OCI-LY7 (cell line): ENCODE results near the gene ELAVL2. TPM values are rescaled to one million over a fixed set of nuclear protein-coding genes. Genes with fewer than 3 reads are reported as not detected.

Experiments
- BruUV-seq: library from RNA; stranded (reverse); fragments of 400-500 nt; replicated peaks from 2 replicates; lab custom pipeline; 2021; lab: Mats Ljungman, UMichigan
- CTCF ChIA-PET: fragments of 300-600 bp; sonication (Branson Sonifier 250); formaldehyde crosslinking; loops from one replicate; lab custom pipeline; 2022; ENCODE audit warnings: antibody characterized with exemption; ENCODE audit not compliant: unreplicated experiment; lab: Charles Lee
- POLR2A ChIA-PET: fragments of 300-600 bp; sonication (Branson Sonifier 250); formaldehyde crosslinking; loops from one replicate; lab custom pipeline; 2022; ENCODE audit warnings: antibody characterized with exemption; lab: Charles Lee
- DNase-seq: peaks from one replicate; pipeline ENCODE4 v3.0.0-alpha.2; 2015; ENCODE audit warnings: low spot score
- H2AFZ ChIP-seq: fragments of 200-600 bp; sonication (generic), shearing (Covaris generic); 2 replicates; pipeline ENCODE4 v1.6.1; 2014; ENCODE audit warnings: mild to moderate bottlenecking, antibody characterized with exemption, low read length, moderate library complexity
- H3K27ac ChIP-seq: fragments of 200-600 bp; sonication (generic); 2 replicates; pipeline ENCODE4 v1.5.1; 2014; ENCODE audit warnings: mixed run types, low read depth, mild to moderate bottlenecking, moderate library complexity, low read length, inconsistent platforms; ENCODE audit not compliant: poor library complexity, severe bottlenecking
- H3K36me3 ChIP-seq: fragments of 200-600 bp; sonication (generic); 2 replicates; pipeline ENCODE4 v1.6.1; 2014; ENCODE audit warnings: mild to moderate bottlenecking, antibody characterized with exemption, low read length, moderate library complexity, mixed read lengths; ENCODE audit not compliant: insufficient read depth
- H3K4me1 ChIP-seq: fragments of 200-600 bp; sonication (generic); 2 replicates; pipeline ENCODE4 v1.5.1; 2014; ENCODE audit warnings: mild to moderate bottlenecking, low read length; ENCODE audit not compliant: insufficient read depth, poor library complexity, severe bottlenecking
- H3K4me2 ChIP-seq: fragments of 200-600 bp; sonication (generic); 2 replicates; pipeline ENCODE4 v1.6.1; 2014; ENCODE audit warnings: mild to moderate bottlenecking, low read length
- H3K4me3 ChIP-seq: fragments of 200-600 bp; sonication (generic); 2 replicates; pipeline ENCODE4 v1.5.1; 2014; ENCODE audit warnings: mild to moderate bottlenecking, low read depth, low read length; ENCODE audit not compliant: poor library complexity, severe bottlenecking
- H3K79me2 ChIP-seq: fragments of 200-600 bp; sonication (generic); 2 replicates; pipeline ENCODE4 v1.6.1; 2016; ENCODE audit warnings: low read depth, mild to moderate bottlenecking, low read length, moderate library complexity, mixed read lengths; ENCODE audit not compliant: insufficient read depth
- H3K9me2 ChIP-seq: fragments of 200-600 bp; sonication (generic); 2 replicates; pipeline ENCODE4 v1.6.1; 2016; ENCODE audit warnings: mild to moderate bottlenecking, low read length, mixed read lengths; ENCODE audit not compliant: insufficient read depth
- H3K9me3 ChIP-seq: fragments of 200-600 bp; sonication (generic); 2 replicates; pipeline ENCODE4 v1.6.1; 2014; ENCODE audit warnings: mild to moderate bottlenecking, mixed run types, low read length, mixed read lengths
- H4K20me1 ChIP-seq: fragments of 200-600 bp; sonication (generic); 2 replicates; pipeline ENCODE4 v1.6.1; 2014; ENCODE audit warnings: mild to moderate bottlenecking, antibody characterized with exemption, low read length, moderate library complexity, mixed read lengths; ENCODE audit not compliant: insufficient read depth
- CTCF ChIP-seq: fragments of 200-600 bp; sonication (generic); conservative IDR thresholded peaks from 2 replicates; pipeline ENCODE4 v1.5.1; 2014; ENCODE audit warnings: mild to moderate bottlenecking, antibody characterized with exemption, low read length, moderate library complexity, mixed read lengths
- EZH2phosphoT487 ChIP-seq: fragments of 200-600 bp; sonication (generic); IDR thresholded peaks from 2 replicates; pipeline ENCODE4 v1.6.1; 2018; ENCODE audit warnings: low read depth, borderline replicate concordance, mild to moderate bottlenecking, mixed run types, antibody characterized with exemption, low read length, moderate library complexity, mixed read lengths
- intact Hi-C: fragments of 100-400 bp; cut with micrococcal nuclease; formaldehyde crosslinking; loops from one replicate; pipeline ENCODE4 v1.10.0; 2022; ENCODE audit not compliant: unreplicated experiment
- total RNA-seq, 2 experiments: library from RNA; depleted of rRNA in 1 of 2; stranded (reverse); fragments of >200 nt in 1 of 2; shearing (Covaris generic) in 1 of 2; gene quantifications; 2 replicates each; pipeline ENCODE4 v1.2.3, GENCODE V29; 2014 to 2022

ELAVL2 gene
- total RNA-seq, 2 experiments from 2014 or later = not detected

GRCh38 chr9:23775549-23775948, 50.5 kb downstream of the ELAVL2 start:
- Histone ChIP-seq H3K79me2 (no peaks in the 10 kb centered on the region), H3K9me2 (no peaks in the 10 kb centered on the region), H3K4me1 (no peaks in the 10 kb centered on the region), H3K4me2 (no peak overlapping the region), H3K36me3 (no peaks in the 10 kb centered on the region), H3K4me3 (no peak overlapping the region), H3K9me3 (no peaks in the 10 kb centered on the region), H2AFZ (no peak overlapping the region), H4K20me1 (no peaks in the 10 kb centered on the region), H3K27ac (no peak overlapping the region)
- ChIA-PET CTCF (no interaction called here), POLR2A (no interaction called here)
- no TSS peak for BruUV-seq
- no peak for DNase-seq
- no peak for TF ChIP-seq CTCF
- TF ChIP-seq EZH2phosphoT487 = no peak
- intact Hi-C loops = no loop called here

GRCh38 chr9:23774266-23774665, 51.8 kb downstream of the ELAVL2 start:
- Histone ChIP-seq H3K36me3 (no peaks in the 10 kb centered on the region), H3K4me1 (no peaks in the 10 kb centered on the region), H3K27ac (no peak overlapping the region), H3K4me2 (no peak overlapping the region), H3K79me2 (no peaks in the 10 kb centered on the region), H3K4me3 (no peak overlapping the region), H2AFZ (no peak overlapping the region), H3K9me2 (no peaks in the 10 kb centered on the region), H3K9me3 (no peaks in the 10 kb centered on the region), H4K20me1 (no peaks in the 10 kb centered on the region)
- intact Hi-C loops = no loop called here
- no TSS peak for BruUV-seq
- ChIA-PET POLR2A (no interaction called here), CTCF (no interaction called here)
- no peak for DNase-seq
- no peak for TF ChIP-seq EZH2phosphoT487
- TF ChIP-seq CTCF = no peak

- no peak overlapping the region for H3K27ac ChIP-seq
- no peak for DNase-seq
- no peaks in the 10 kb centered on the region for H3K9me2 ChIP-seq
- H2AFZ ChIP-seq = no peak overlapping the region
- H3K4me2 ChIP-seq = no peak overlapping the region
- CTCF ChIA-PET = no interaction called here
- no peaks in the 10 kb centered on the region for H3K36me3 ChIP-seq
- H3K4me1 ChIP-seq = no peaks in the 10 kb centered on the region
- intact Hi-C loops = no loop called here
- no TSS peak for BruUV-seq
- POLR2A ChIA-PET = no interaction called here
- no peak overlapping the region for H3K4me3 ChIP-seq
- no peaks in the 10 kb centered on the region for H4K20me1 ChIP-seq
- no peaks in the 10 kb centered on the region for H3K79me2 ChIP-seq
- TF ChIP-seq CTCF (no peak), EZH2phosphoT487 (no peak)
- no peaks in the 10 kb centered on the region for H3K9me3 ChIP-seq
Measured at GRCh38 chr9:23772385-23772783, 53.7 kb downstream of the ELAVL2 start.
